HL-60/S4 treated with retinoic acid at 250 ng/mL for 4 days and 3 days (cell line): ENCODE measurements around the gene ZNF394.
"Not testable (repeated sequence)": the region's sequence is repeated elsewhere in the genome, so short reads cannot be mapped to it uniquely, and the experiment has no call there.

ENCODE experiments used
- in situ Hi-C: fragments of 300-500 bp; cut with MboI; formaldehyde crosslinking; loops from 2 replicates; pipeline ENCODE4 v1.7.0; 2022; ENCODE audit warnings: low sequenced_read_pairs

Gene ZNF394

GRCh38 chr7:99499721-99500636, at the start of gene ZNF394:
Gene ZNF394, minus strand, starts transcription at chr7:99500281. Its CDS starts 188 bp downstream, at chr7:99500093.
- in situ Hi-C loops = no loop called here

- in situ Hi-C loops = not testable (repeated sequence)
Observed at GRCh38 chr7:99549545-99549944, 49.5 kb upstream of the ZNF394 start.

GRCh38 chr7:99545308-99545707, 45.2 kb upstream of the ZNF394 start:
- in situ Hi-C loops = not testable (repeated sequence)

- in situ Hi-C loops = no loop called here
Observed at GRCh38 chr7:99543916-99544315, 43.8 kb upstream of the ZNF394 start.

GRCh38 chr7:99543081-99543671, 43.1 kb upstream of the ZNF394 start:
- in situ Hi-C loops = no loop called here

GRCh38 chr7:99541212-99541611, 41.1 kb upstream of the ZNF394 start:
- in situ Hi-C loops = no loop called here

GRCh38 chr7:99540542-99540941, 40.5 kb upstream of the ZNF394 start:
- in situ Hi-C loops = no loop called here

- in situ Hi-C loops = no loop called here
Observed at GRCh38 chr7:99539213-99539811, 39.2 kb upstream of the ZNF394 start.

GRCh38 chr7:99535667-99536066, 35.6 kb upstream of the ZNF394 start:
- in situ Hi-C loops = no loop called here

GRCh38 chr7:99531354-99531765, 31.3 kb upstream of the ZNF394 start:
- in situ Hi-C loops = no loop called here

- in situ Hi-C loops = no loop called here
Observed at GRCh38 chr7:99525713-99526440, 25.8 kb upstream of the ZNF394 start.

GRCh38 chr7:99521399-99521798, 21.3 kb upstream of the ZNF394 start:
- in situ Hi-C loops = no loop called here

GRCh38 chr7:99514050-99514449, 14.0 kb upstream of the ZNF394 start:
- in situ Hi-C loops = no loop called here

- in situ Hi-C loops = no loop called here
Observed at GRCh38 chr7:99505324-99505662, 5.2 kb upstream of the ZNF394 start.

- in situ Hi-C loops = no loop called here
Observed at GRCh38 chr7:99504603-99505323, 4.7 kb upstream of the ZNF394 start, which contains the start of gene ZKSCAN5. Gene ZKSCAN5, plus strand, starts transcription at chr7:99504662. Its CDS starts 1,383 bp downstream, at chr7:99506045.

GRCh38 chr7:99504281-99504602, 4.2 kb upstream of the ZNF394 start:
- in situ Hi-C loops = no loop called here

GRCh38 chr7:99501236-99501635, 1.2 kb upstream of the ZNF394 start:
- in situ Hi-C loops = not testable (repeated sequence)

- in situ Hi-C loops = no loop called here
Observed at GRCh38 chr7:99500637-99501009, 542 bp upstream of the ZNF394 start.

GRCh38 chr7:99499371-99499720, 735 bp downstream of the ZNF394 start:
- in situ Hi-C loops = no loop called here

- in situ Hi-C loops = no loop called here
Observed at GRCh38 chr7:99498546-99498944, 1.5 kb downstream of the ZNF394 start.
